Fibroblast of lung (primary cell): ENCODE data around the gene TNS1. TPM values are rescaled to one million over a fixed set of nuclear protein-coding genes. Genes with fewer than 3 reads are reported as not detected.

Experiments
- DNase-seq, 2 donors: peaks; one replicate each; pipeline versions ENCODE4 v3.0.0 to v3.0.0-alpha.2; 2010; ENCODE audit warnings: low read depth in 2 of 2
- H2AFZ ChIP-seq: 2 replicates; pipeline ENCODE4 v1.5.1; 2012; ENCODE audit warnings: low read length, control low read depth, inconsistent platforms
- H3K27ac ChIP-seq: 2 replicates; pipeline ENCODE4 v1.5.1; 2011; ENCODE audit warnings: low read length, control low read depth; ENCODE audit not compliant: insufficient read depth
- H3K27me3 ChIP-seq: 2 replicates; pipeline ENCODE4 v1.5.1; 2011; ENCODE audit warnings: mild to moderate bottlenecking, low read length; ENCODE audit not compliant: control insufficient read depth, insufficient read depth
- H3K36me3 ChIP-seq: 2 replicates; pipeline ENCODE4 v1.5.1; 2011; ENCODE audit warnings: low read length; ENCODE audit not compliant: control insufficient read depth, insufficient read depth
- H3K4me1 ChIP-seq: 2 replicates; pipeline ENCODE4 v1.5.1; 2011; ENCODE audit warnings: low read length; ENCODE audit not compliant: control insufficient read depth, insufficient read depth; ENCODE audit errors: extremely low read depth
- H3K4me2 ChIP-seq: 2 replicates; pipeline ENCODE4 v1.5.1; 2011; ENCODE audit warnings: low read length, control low read depth; ENCODE audit not compliant: insufficient read depth; ENCODE audit errors: extremely low read depth
- H3K4me3 ChIP-seq, 4 experiments: fragments of 200-600 bp in 1 of 4; sonication (generic) in 1 of 4; replicated peaks in 1 of 4; 2 replicates each; pipeline ENCODE4 v1.5.1; 2011 to 2016; ENCODE audit warnings: low read length in 4 of 4, low read depth in 3 of 4, mild to moderate bottlenecking in 3 of 4, control low read depth in 2 of 4, inconsistent platforms in 1 of 4, mixed read lengths in 1 of 4; ENCODE audit not compliant: insufficient read depth in 1 of 4; ENCODE audit errors: control extremely low read depth in 1 of 4
- H3K79me2 ChIP-seq: 2 replicates; pipeline ENCODE4 v1.5.1; 2012; ENCODE audit warnings: mild to moderate bottlenecking, low read length, inconsistent platforms; ENCODE audit not compliant: control insufficient read depth, insufficient read depth
- H3K9ac ChIP-seq: 2 replicates; pipeline ENCODE4 v1.5.1; 2011; ENCODE audit warnings: mild to moderate bottlenecking, low read length, control low read depth; ENCODE audit not compliant: insufficient read depth
- H3K9me3 ChIP-seq: 2 replicates; pipeline ENCODE4 v1.5.1; 2012; ENCODE audit warnings: low read depth, low read length; ENCODE audit not compliant: control insufficient read depth, insufficient read depth
- H4K20me1 ChIP-seq: 2 replicates; pipeline ENCODE4 v1.5.1; 2011; ENCODE audit warnings: low read length; ENCODE audit not compliant: control insufficient read depth, insufficient read depth; ENCODE audit errors: extremely low read depth
- EZH2 ChIP-seq: IDR thresholded peaks from 2 replicates; pipeline ENCODE4 v1.5.1; 2012; ENCODE audit warnings: low read length, control low read depth, mild to moderate bottlenecking; ENCODE audit errors: missing control alignments
- polyA plus RNA-seq, 2 donors: library from polyadenylated mRNA; depleted of rRNA in 1 of 2; stranded (reverse) in 1 of 2; unstranded in 1 of 2; fragments of >200 nt; gene quantifications; 2 replicates each; pipeline ENCODE4 v1.2.1, GENCODE V29; 2011 to 2012; ENCODE audit warnings: missing spikeins in 1 of 2
- total RNA-seq: library from RNA; depleted of rRNA; stranded (reverse); fragments of >200 nt; gene quantifications from 2 replicates; pipeline ENCODE4 v1.2.1, GENCODE V29; 2014
- TF ChIP-seq, protein P1 (sequence below), 2 donors: IDR thresholded peaks in 1 of 2; conservative IDR thresholded peaks in 1 of 2; 1 replicate in 1 of 2; 2 replicates in 1 of 2; pipeline ENCODE4 v1.5.1; 2011 to 2012; ENCODE audit warnings: low read length in 2 of 2, control low read depth in 1 of 2, inconsistent platforms in 1 of 2, low read depth in 1 of 2, mild to moderate bottlenecking in 1 of 2

TNS1 gene
- total and polyA plus RNA-seq, 2 donors (not counting 1 experiment from before 2014, with no cell fraction given) = 44.4 to 47.1 TPM

DNA sequence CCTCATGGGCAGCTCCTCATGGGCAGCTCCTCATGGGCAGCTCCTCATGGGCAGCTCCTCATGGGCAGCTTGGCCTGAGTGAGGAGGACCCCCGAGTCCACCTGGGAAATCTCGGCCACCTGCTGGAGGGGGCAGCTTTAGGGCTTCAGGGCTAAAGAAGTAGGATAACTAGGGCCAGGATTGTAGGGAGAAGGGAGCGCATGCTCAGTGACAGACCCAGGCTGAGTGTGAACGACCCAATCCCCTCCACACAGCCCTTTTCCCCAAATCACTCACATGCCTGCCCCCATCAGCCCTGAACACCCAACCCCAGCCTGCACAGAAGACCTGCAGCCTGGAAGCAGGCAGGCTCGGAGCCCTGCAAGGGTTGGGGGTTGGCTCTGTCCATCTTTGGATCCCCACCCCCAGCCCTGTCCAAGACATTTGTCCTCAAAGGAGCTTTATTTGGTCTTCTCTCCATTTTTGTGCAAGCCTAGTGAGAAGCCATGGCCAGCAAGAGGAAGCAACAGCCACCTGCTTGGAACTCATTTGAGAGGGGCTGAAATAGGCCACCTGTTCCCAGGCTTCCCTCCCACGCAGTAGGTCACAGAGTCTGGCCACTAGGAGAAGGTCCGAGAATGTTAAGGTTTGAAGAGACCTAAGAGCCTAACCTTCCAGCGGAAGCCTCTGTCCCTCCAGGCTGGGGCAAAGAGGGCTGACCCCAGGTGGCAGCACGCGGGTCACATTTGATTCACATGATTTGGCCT lies 249.9 kb downstream of the TNS1 start:
- no peak overlapping the region for H3K4me3 ChIP-seq

DNA sequence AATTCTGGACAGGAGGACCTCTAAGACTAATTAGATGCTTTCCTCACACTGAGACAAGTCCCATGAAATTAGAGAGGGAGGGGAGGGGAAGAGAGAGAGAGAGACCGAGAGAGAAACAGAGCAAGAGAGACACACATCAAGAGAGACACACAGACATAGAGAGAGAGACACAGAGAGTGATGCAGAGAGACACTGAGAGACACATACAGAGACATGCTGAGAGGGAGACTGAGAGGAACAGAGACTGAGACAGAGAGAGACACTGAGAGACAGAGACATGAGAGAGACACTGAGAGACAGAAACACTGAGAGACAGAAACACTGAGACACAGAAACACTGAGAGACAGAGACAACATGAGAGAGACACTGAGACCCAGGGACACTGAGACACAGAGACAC lies 250.8 kb downstream of the TNS1 start:
- no peak overlapping the region for H3K9ac ChIP-seq
- H2AFZ ChIP-seq = no peak overlapping the region
- no peak overlapping the region for H3K4me3 ChIP-seq
- H3K4me2 ChIP-seq = no peak overlapping the region
- no peaks in the 10 kb centered on the region for H3K36me3 ChIP-seq
- no peaks in the 10 kb centered on the region for H3K27me3 ChIP-seq
- no peaks in the 10 kb centered on the region for H3K79me2 ChIP-seq
- no peak overlapping the region for H3K27ac ChIP-seq
- no peaks in the 10 kb centered on the region for H3K9me3 ChIP-seq
- H3K4me1 ChIP-seq = no peaks in the 10 kb centered on the region
- no peak for DNase-seq
- no peaks in the 10 kb centered on the region for H4K20me1 ChIP-seq
- TF ChIP-seq EZH2 = no peak
- TF ChIP-seq, protein P1, sequence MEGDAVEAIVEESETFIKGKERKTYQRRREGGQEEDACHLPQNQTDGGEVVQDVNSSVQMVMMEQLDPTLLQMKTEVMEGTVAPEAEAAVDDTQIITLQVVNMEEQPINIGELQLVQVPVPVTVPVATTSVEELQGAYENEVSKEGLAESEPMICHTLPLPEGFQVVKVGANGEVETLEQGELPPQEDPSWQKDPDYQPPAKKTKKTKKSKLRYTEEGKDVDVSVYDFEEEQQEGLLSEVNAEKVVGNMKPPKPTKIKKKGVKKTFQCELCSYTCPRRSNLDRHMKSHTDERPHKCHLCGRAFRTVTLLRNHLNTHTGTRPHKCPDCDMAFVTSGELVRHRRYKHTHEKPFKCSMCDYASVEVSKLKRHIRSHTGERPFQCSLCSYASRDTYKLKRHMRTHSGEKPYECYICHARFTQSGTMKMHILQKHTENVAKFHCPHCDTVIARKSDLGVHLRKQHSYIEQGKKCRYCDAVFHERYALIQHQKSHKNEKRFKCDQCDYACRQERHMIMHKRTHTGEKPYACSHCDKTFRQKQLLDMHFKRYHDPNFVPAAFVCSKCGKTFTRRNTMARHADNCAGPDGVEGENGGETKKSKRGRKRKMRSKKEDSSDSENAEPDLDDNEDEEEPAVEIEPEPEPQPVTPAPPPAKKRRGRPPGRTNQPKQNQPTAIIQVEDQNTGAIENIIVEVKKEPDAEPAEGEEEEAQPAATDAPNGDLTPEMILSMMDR (conservative IDR thresholded peaks at IDR 0.05 in 1 of 2, IDR thresholded peaks at IDR 0.05 in 1 of 2; ENCODE audit: low read depth in 1 of 2, low read length in 2 of 2) = no peak

More for the DNA sequence above, 249.9 kb downstream of the TNS1 start:
- no peaks in the 10 kb centered on the region for H3K79me2 ChIP-seq
- DNase-seq = no peak
- no peak overlapping the region for H2AFZ ChIP-seq
- no peaks in the 10 kb centered on the region for H3K27me3 ChIP-seq
- no peaks in the 10 kb centered on the region for H4K20me1 ChIP-seq
- no peak overlapping the region for H3K27ac ChIP-seq
- TF ChIP-seq, protein P1 (conservative IDR thresholded peaks at IDR 0.05 in 1 of 2, IDR thresholded peaks at IDR 0.05 in 1 of 2; ENCODE audit: low read depth in 1 of 2, low read length in 2 of 2) = no peak
- no peak for TF ChIP-seq EZH2
- no peak overlapping the region for H3K4me2 ChIP-seq
- H3K9me3 ChIP-seq = no peaks in the 10 kb centered on the region
- H3K36me3 ChIP-seq = no peaks in the 10 kb centered on the region
- H3K9ac ChIP-seq = no peak overlapping the region
- no peaks in the 10 kb centered on the region for H3K4me1 ChIP-seq

DNA sequence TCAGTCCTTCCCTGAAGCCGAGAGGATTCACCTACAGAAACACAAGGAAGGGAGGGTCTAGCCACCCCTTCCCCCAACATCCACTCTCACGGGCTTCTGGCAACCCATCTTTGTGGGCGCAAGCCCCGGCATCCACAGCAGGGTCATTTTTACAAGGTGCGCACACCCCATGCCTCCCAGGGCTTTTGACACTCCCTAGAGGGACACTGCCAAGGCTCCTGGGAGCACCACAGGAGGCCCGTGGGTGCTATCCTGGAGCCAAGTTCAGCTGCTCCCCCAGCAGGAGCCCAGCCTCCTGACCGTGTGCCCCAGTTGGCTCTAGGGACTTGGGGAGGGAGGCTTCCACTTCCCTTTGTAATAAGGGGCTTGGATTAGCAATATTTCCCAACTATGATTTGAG lies 251.6 kb downstream of the TNS1 start:
- Histone ChIP-seq H3K27ac (no peak overlapping the region), H3K4me1 (no peaks in the 10 kb centered on the region), H3K4me3 (no peak overlapping the region), H3K27me3 (no peaks in the 10 kb centered on the region), H3K9ac (no peak overlapping the region), H3K36me3 (no peaks in the 10 kb centered on the region), H3K79me2 (no peaks in the 10 kb centered on the region), H4K20me1 (no peaks in the 10 kb centered on the region), H3K4me2 (no peak overlapping the region), H3K9me3 (no peaks in the 10 kb centered on the region), H2AFZ (no peak overlapping the region)
- DNase-seq = no peak
- TF ChIP-seq, protein P1 (conservative IDR thresholded peaks at IDR 0.05 in 1 of 2, IDR thresholded peaks at IDR 0.05 in 1 of 2; ENCODE audit: low read depth in 1 of 2, low read length in 2 of 2) = no peak
- no peak for TF ChIP-seq EZH2

Other genes with a start within 250 kb of the TNS1 start
- not detected in 2 replicates for gene RUFY4, start 66.3 kb upstream of the TNS1 start, total RNA-seq
- gene RUFY4, start 66.3 kb upstream of the TNS1 start, polyA plus RNA-seq = not detected in 2 replicates
- not detected in 2 replicates for gene CXCR2, start 123.0 kb upstream of the TNS1 start, total RNA-seq
- gene CXCR2, start 123.0 kb upstream of the TNS1 start, polyA plus RNA-seq = not detected in 2 replicates
- gene CXCR1, start 164.0 kb upstream of the TNS1 start, total RNA-seq = not detected in 2 replicates
- gene CXCR1, start 164.0 kb upstream of the TNS1 start, polyA plus RNA-seq = not detected in 2 replicates
- gene ARPC2, start 214.2 kb upstream of the TNS1 start, total RNA-seq = 130 and 199 TPM in 2 replicates
- gene ARPC2, start 214.2 kb upstream of the TNS1 start, polyA plus RNA-seq = 778 and 893 TPM in 2 replicates